OCI-M2 (cell line): ENCODE data around the gene CTBP1.

ENCODE experiments used
- DNase-seq: peaks from one replicate; lab custom pipeline; 2025; ENCODE audit not compliant: unreplicated experiment; lab: John Stamatoyannopoulos, UW

CTBP1 gene

DNA sequence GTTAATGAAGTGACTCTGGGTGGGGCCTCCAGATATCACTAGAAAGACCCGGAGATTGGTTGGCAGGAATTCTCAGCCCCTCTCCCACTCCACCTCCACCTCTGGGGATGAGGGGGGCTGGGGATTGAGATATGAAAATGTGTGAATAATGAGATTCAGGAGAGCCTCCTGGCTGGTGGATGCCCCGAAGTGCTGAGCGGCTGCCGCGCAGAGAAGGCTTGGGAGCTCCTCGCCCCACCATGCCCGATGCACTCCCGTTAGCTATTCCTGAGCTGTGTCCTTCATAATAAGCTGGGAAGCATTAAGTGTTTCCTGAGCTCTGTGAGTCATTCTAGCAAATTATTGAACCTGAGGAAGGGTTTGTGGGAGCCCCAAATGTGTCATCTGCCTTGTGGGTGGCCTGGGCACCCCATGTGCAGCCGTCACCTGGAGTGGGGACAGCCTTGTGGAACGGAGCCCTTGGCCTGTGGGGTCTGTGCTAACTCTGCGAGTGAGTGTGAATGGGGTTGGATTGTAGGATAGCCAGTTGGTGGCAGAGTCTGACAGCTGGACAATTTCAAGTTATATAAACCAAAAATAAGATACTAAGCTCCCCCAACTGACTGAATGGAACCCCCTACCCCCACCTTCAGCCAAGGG is 36.3 kb upstream of the CTBP1 start:
- no peak for DNase-seq

GRCh38 chr4:1283711-1284110 is 34.8 kb upstream of the CTBP1 start:
- no peak for DNase-seq

- no peak for DNase-seq
Measured at GRCh38 chr4:1279253-1279652, 30.3 kb upstream of the CTBP1 start.

- DNase-seq = no peak
Measured at GRCh38 chr4:1277667-1278665, 29.0 kb upstream of the CTBP1 start.

DNA sequence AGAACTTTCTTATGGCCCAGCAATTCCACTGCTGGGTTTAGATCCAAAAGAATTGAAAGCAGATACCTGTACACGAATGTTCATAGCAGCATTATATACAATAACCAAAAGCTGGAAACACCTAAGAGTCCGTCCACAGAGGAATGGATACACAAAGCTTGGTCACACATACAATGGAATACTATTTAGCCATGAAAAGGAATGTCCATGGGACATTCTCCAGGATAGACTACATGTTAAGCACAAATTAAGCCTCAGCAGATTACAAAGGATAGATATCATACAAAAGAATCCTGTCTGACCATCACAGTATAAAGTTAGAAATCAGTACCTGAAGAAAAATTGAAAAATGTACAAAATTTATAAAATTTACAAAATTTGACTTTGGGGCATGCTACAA is 28.1 kb upstream of the CTBP1 start:
- DNase-seq = no peak

- no peak for DNase-seq
Measured at GRCh38 chr4:1274871-1275270, 25.9 kb upstream of the CTBP1 start.

DNA sequence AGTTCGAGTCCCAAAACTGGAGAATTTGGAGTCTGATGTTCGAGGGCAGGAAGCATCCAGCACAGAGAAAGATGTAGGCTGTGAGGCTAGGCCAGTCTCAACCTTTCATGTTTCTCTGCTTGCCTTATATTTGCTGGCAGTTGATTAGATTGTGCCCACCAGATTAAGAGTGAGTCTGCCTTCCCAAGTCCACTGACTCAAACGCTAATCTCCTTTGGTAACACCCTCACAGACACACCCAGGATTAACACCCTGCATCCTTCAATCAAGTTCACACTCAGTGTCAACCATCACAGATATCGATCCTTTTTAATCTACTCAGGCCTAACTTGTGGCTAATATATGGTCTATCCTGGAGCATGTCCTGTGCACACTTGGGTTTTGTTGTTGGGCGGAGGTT is 22.8 kb upstream of the CTBP1 start:
- DNase-seq = no peak

- no peak for DNase-seq
Measured at GRCh38 chr4:1269209-1269608, 20.3 kb upstream of the CTBP1 start.

- no peak for DNase-seq
Measured at GRCh38 chr4:1266881-1267763, 18.2 kb upstream of the CTBP1 start.

DNA sequence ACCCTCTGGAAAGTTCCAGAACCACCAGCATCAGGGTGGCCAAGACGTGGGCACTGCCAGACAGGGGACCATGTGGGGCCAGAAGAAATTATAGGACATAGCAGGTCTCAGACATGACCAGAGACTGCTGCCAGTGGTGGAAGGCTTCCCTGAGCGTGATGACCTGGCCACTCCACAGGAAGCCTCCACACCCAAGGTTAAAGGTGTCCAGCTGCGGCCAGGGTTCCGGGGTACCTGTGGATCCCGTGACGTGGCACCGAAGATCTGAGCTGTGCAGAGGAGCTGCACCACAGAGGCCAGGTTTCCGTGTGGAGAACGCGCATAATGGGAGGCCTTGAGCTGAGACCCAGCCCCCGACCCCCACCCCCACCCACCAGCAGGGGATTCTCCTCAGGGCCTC is 16.4 kb upstream of the CTBP1 start:
- no peak for DNase-seq

DNA sequence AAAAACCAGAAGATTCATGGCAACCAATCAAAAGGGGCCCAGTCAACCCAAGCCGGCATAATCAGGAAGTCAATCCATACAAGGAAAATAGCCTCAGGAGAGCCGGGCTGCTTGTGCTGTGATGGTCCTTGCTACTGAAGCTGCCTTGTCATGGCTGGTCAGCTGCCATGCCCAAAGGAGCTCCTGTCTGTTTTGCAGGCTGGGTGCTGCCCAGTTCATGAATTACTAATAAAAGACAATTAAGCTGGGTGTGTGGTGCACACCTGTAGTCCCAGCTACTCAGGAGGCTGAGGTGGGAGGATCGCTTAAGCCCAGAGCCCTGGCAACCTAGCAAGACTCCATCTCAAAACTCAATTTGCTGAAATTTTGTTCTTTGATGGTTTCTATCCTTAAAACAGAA is 16.0 kb upstream of the CTBP1 start:
- no peak for DNase-seq

DNA sequence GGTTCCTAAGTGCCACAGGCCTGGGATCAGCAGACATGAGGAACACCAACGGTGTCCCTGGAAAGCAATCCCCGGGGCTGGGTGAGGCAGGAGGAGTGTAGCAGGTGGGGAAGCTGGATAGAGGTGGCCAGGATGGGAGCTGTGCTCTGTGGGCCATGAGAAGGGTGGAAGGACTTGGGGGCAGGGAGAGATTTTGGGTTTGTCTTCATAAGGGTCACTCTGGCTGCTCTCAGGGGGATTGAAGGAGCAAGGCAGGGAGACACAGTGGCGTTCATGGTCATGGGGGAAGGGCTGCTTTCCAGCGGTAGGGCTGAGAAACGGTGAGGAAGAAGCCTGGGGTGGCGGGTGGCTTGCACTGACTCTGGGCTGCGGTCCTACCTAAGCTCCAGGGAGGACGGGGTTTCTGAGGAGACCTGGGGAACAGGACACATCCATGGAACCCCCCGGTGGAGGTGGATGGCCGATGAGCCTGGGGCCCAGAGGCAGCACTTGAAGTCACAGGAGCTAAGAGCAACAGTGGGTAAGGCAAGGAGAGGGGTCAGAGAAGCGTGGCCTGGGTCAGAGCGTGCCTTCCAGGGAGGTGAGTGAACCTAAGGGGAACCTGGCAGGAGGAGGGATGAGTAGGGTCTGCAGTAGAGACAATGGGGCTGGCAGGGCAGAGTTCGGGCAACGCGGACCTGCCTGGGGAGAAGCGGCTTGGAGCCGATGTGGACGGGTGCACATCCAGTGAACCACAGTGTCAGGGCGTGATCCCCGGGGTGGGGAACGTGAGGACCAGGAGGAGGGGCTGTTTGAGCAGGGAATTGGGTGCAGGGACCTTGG is 12.4 kb upstream of the CTBP1 start:
- DNase-seq = no peak

DNA sequence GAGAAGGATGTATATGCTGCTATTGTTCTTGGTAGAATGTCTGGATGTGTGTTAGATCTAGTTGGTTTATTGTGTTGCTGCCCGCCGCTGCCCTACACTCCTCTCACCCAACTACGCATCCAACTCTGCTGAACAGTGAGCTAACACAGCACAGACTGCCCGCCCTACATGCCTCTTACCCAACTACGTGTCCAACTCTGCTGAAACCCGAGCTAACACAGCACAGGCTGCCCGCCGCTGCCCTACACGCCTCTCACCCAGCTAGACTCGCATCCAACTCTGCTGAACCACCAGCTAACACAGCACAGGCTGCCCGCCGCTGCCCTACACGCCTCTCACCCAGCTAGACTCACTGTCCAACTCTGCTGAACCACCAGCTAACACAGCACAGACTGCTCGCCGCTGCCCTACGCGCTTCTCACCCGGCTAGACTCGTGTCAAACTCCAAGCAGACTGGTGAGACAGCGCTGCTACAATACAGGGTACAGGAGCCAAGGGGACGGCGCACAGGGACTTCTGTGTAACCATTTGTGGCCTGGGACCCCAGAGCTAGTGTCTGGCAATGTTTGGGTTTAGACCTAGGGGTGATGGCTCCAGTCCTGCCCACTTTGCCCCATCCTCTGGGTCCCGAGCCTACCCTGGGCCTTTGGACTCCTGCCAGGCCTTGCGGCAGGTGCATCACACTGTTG is 11.6 kb upstream of the CTBP1 start:
- DNase-seq = no peak

DNA sequence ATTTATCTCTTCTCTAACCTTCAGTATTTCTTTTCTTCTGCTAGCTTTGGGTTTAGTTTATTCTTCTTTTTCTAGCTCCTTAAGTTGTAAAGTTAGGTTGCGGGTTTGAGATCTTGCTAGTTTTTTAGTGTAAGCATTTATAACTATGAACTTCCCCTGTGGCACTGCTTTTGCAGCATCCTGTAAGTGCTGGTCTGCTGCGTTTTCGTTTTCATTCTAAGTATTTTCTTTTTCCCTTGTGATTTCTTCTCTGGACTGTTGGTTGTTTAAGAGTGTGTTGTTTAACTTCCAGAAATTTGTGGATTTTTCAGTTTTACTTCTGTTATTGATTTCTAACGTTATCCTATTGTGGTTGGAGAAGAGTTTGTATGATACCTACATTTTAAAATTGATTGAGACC is 11.0 kb upstream of the CTBP1 start:
- no peak for DNase-seq

- DNase-seq = no peak
Measured at GRCh38 chr4:1258457-1258856, 9.5 kb upstream of the CTBP1 start.

DNA sequence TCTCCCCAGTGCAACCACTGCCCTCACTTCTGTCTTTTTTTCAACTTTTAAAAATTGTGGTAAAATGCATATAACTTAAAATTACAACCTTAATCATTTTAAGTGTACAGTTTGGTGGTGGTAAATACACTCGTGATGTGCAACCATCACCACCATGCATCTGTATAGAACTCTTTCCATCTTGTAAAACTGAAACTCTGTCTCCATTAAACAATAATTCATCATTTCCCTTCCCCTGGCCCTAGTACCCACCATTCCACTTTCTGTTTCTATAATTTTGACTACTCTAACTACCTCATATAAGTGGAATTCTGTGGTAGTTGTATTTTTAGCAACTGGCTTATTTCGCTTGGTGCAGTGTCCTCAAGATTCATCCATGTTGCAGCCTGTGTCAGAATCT is 6.8 kb upstream of the CTBP1 start:
- no peak for DNase-seq

- DNase-seq = no peak
Measured at GRCh38 chr4:1255151-1255550, 6.2 kb upstream of the CTBP1 start.

- no peak for DNase-seq
Measured at GRCh38 chr4:1253831-1254230, 4.9 kb upstream of the CTBP1 start.

GRCh38 chr4:1252928-1253492 is 4.1 kb upstream of the CTBP1 start:
- DNase-seq = no peak

DNA sequence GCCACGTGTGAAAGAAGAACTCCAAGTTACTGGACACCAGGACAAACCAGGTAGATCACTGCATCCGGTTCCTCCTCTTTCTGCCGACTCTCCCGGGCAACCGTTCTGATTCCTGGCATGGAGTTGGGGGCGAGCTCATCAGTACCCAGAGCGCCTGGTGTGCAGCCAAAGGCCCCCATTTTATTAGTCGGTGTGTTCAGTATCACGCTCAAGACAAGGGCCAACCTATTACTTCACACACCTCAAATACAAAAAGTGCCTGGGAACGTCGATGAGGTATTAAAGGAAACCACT is 2.8 kb upstream of the CTBP1 start:
- no peak for DNase-seq
